Heart left ventricle (tissue), 16 donors: ENCODE data around the gene GNB4. TPM values are rescaled to one million over a fixed set of nuclear protein-coding genes. Genes with fewer than 3 reads are reported as not detected.
A peak's percentile ranks its signal among the peaks of the same experiment; 100 is the strongest.

Source experiments
- ATAC-seq, 4 donors: fragments of 200-7000 bp; cut with Tn5 transposase; one replicate each; pipeline ENCODE4 v1.9.1; 2020 to 2022; ENCODE audit warnings: moderate library complexity in 4 of 4, mild to moderate bottlenecking in 3 of 4, moderate number of reproducible peaks in 1 of 4
- DNase-seq, 5 donors: peaks; one replicate each; pipeline ENCODE4 v3.0.0-alpha.2; 2020
- H3K27ac ChIP-seq, 12 donors: fragments of 200-600 bp; sonication (generic) in 4 of 12; one replicate each; pipeline versions ENCODE4 v1.5.0 to v1.8.0; 2016 to 2022; ENCODE audit warnings: mild to moderate bottlenecking in 2 of 12
- H3K27me3 ChIP-seq, 9 donors: fragments of 200-600 bp; sonication (generic) in 2 of 9; one replicate each; pipeline versions ENCODE4 v1.5.1 to v1.8.0; 2016 to 2022; ENCODE audit warnings: mild to moderate bottlenecking in 3 of 9
- H3K36me3 ChIP-seq, 9 donors: fragments of 200-600 bp; sonication (generic) in 2 of 9; one replicate each; pipeline versions ENCODE4 v1.5.0 to v1.8.0; 2018 to 2022; ENCODE audit warnings: mild to moderate bottlenecking in 2 of 9
- H3K4me1 ChIP-seq, 12 donors: fragments of 200-600 bp; sonication (generic) in 4 of 12; one replicate each; pipeline versions ENCODE4 v1.5.0 to v1.8.0; 2016 to 2022; ENCODE audit warnings: mild to moderate bottlenecking in 3 of 12
- H3K4me3 ChIP-seq, 12 donors: fragments of 200-600 bp; sonication (generic) in 4 of 12; one replicate each; pipeline versions ENCODE4 v1.5.0 to v1.8.0; 2017 to 2022; ENCODE audit warnings: mild to moderate bottlenecking in 9 of 12, moderate library complexity in 4 of 12
- H3K9me3 ChIP-seq, 12 donors: fragments of 200-600 bp; sonication (generic) in 4 of 12; one replicate each; pipeline versions ENCODE4 v1.5.0 to v1.8.0; 2016 to 2022; ENCODE audit warnings: mild to moderate bottlenecking in 1 of 12
- POLR2A ChIP-seq, 2 donors: fragments of 450-650 bp; IDR thresholded peaks; one replicate each; pipeline ENCODE4 v1.6.1; 2017; ENCODE audit warnings: antibody characterized with exemption in 2 of 2, mild to moderate bottlenecking in 2 of 2, moderate library complexity in 2 of 2
- WGBS, 4 donors: extraction: QIAGEN DNeasy Blood & Tissue Kit in 2 of 4; methylation state at CpG; one replicate each; pipeline versions ENCODE4 v1.1.5 to v1.1.7; 2013 to 2018; 5-methylcytosine and 5-hydroxymethylcytosine counted together
- intact Hi-C, 10 donors: fragments of 100-400 bp; cut with DNase I; formaldehyde crosslinking; loops; one replicate each; pipeline versions ENCODE4 v1.11.1 to v1.14.2; 2022
- polyA plus RNA-seq, 2 donors: library from polyadenylated mRNA; stranded (reverse); fragments of 200-250 nt; gene quantifications; one replicate each; pipeline ENCODE4 v1.2.3, GENCODE V29; 2013
- total RNA-seq, 9 donors: library from RNA; depleted of rRNA in 2 of 9; stranded (reverse); fragments of >200 nt in 2 of 9; fragmentation: NEBNext Ultra II Directional in 3 of 9; extraction: Animal tissue kit (Norgen Biotek cat#: 25700) in 3 of 9; gene quantifications; one replicate each; pipeline versions ENCODE4 v1.1.0 to v1.2.4, GENCODE V29; 2016 to 2023
- TF ChIP-seq, protein P1 (sequence below), 12 donors: fragments of 200-600 bp; sonication (generic) in 4 of 12; IDR thresholded peaks; one replicate each; pipeline versions ENCODE4 v1.5.0 to v1.8.0; 2018 to 2022; ENCODE audit warnings: antibody characterized with exemption in 12 of 12, mild to moderate bottlenecking in 5 of 12
- donor health status: ischemic (EF 13 %, LVEDD 7.1; RV severe dilation, severe dysfunction).
- donor health status: healthy with polysubstance abuse.
- donor health status: DM: no; HTN: yes; CAD: no.
- donor health status: DM: no; HTN: no; CAD: no.
- donor health status: ischemic (EF 25% LVEDD 6.9; RV normal size, moderate dysfunction).
- donor health status: ischemic (EF 25% LVEDD 5.7; RV mildly dilated, moderate dysfunction).
- donor health status: healthy.
- donor health status: DM: yes; HTN: yes; CAD: no.
- donor health status: ischemic (EF 35%, LVEDD 5.7; RV mildly dilated, moderate dysfunction).
- donor health status: nonischemic (EF 11% LVEDD 7.7; RV severe dilation, severe dysfunction).
- donor health status: DM: yes; HTN: yes; CAD: no.
- donor health status: PGD.
- donor health status: ischemic (EF 29% LVEDD 5.4; RV normal size, mild dysfunction).
- donor health status: nonischemic (EF 23%, LVEDD 6.1; RV moderate dilation, normal function).

Gene GNB4
- total and polyA plus RNA-seq, 11 donors: 6.1 to 75.1 (median 12.5) TPM

DNA sequence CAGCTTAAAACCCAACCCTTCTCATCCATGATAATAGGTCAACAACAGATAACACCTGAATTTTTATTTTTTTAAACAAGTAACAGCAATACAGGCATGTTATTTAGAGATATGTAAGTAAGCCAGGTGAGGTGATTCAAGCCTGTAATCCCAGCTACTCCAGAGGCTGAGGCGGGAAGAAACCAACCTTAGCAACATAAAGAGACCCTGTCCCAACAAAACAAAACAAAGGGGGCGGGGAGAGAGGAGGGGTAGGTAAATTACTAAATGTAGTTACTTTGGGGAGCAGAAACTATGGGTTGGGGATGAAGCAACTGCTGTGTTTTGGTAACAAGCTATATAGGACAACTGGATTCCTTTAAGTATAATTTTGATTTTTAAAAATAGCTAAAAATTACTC is 47.0 kb downstream of the GNB4 start:
- ATAC-seq (no peak), DNase-seq (no peak)
- WGBS, 4 donors: 95 to 99% (median 97%) methylated on average over 2 of the region's 2 CpGs
- Histone ChIP-seq H3K9me3 (no peaks in the 10 kb centered on the region), H3K4me3 (no peak overlapping the region), H3K36me3 (peaks cover 4 to 92% (median 85%) of the 10 kb centered on the region in 9 donors), H3K27ac (no peak overlapping the region), H3K27me3 (no peaks in the 10 kb centered on the region), H3K4me1 (no peaks in the 10 kb centered on the region)
- intact Hi-C loops: no loop called here
- TF ChIP-seq, protein P1, sequence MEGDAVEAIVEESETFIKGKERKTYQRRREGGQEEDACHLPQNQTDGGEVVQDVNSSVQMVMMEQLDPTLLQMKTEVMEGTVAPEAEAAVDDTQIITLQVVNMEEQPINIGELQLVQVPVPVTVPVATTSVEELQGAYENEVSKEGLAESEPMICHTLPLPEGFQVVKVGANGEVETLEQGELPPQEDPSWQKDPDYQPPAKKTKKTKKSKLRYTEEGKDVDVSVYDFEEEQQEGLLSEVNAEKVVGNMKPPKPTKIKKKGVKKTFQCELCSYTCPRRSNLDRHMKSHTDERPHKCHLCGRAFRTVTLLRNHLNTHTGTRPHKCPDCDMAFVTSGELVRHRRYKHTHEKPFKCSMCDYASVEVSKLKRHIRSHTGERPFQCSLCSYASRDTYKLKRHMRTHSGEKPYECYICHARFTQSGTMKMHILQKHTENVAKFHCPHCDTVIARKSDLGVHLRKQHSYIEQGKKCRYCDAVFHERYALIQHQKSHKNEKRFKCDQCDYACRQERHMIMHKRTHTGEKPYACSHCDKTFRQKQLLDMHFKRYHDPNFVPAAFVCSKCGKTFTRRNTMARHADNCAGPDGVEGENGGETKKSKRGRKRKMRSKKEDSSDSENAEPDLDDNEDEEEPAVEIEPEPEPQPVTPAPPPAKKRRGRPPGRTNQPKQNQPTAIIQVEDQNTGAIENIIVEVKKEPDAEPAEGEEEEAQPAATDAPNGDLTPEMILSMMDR (IDR thresholded peaks at IDR 0.05): no peak
- no peak for TF ChIP-seq POLR2A (IDR thresholded peaks at IDR 0.05)

DNA sequence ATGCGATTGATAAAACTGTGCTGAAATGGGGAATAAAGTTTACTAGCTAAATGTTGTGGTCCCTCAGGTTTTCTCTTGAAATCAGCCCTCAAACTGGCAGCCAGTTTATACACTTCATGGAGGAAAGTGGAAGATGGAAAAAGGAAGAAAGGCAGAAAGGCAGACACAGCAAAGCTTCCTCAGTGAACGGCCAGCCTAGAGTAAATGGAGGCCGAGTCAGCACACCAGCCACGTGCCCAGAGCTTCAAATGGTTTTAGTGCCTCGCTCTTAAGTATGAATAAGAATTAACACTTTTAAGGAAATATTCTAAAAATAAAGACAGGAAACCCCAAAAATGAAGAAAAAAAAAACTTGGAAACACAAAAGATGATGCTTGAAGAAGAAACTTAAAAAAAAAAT is 48.3 kb downstream of the GNB4 start:
- peak overlapping the region in 1 of 12 donors; percentile 3 for H3K27ac ChIP-seq
- ATAC-seq (peak in 1 of 4 donors; percentile 33), DNase-seq (no peak)
- TF ChIP-seq POLR2A (IDR thresholded peaks at IDR 0.05): no peak
- TF ChIP-seq, protein P1 (IDR thresholded peaks at IDR 0.05): no peak
- intact Hi-C loops: no loop called here
- H3K9me3 ChIP-seq: no peaks in the 10 kb centered on the region
- H3K27me3 ChIP-seq: no peaks in the 10 kb centered on the region
- 72 to 81% (median 75%) methylated on average over 5 of the region's 5 CpGs for WGBS, 4 donors
- no peak overlapping the region for H3K4me3 ChIP-seq
- H3K36me3 ChIP-seq: peaks cover 4 to 100% (median 92%) of the 10 kb centered on the region in 9 donors
- no peaks in the 10 kb centered on the region for H3K4me1 ChIP-seq

DNA sequence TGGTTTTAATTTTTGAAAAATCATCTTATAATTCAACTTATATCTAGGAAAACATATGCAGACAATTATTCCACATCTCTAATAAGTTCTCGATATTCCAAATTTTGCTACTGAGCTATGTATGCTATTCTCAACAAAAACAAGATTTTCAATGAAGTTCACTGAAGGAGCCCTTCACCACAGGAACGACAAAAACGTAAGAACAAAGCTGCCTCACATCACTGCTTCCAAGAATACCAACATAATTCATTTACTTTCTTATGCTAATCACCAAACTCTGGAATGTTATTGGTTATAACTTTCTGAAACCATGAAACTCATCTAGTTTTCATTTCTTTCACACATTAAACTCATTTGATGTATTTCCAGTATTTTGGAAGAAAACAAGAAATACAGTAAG is 49.7 kb downstream of the GNB4 start:
- no peak for TF ChIP-seq POLR2A (IDR thresholded peaks at IDR 0.05)
- TF ChIP-seq, protein P1 (IDR thresholded peaks at IDR 0.05): no peak
- no peaks in the 10 kb centered on the region for H3K27me3 ChIP-seq
- intact Hi-C loops: no loop called here
- no peak for DNase-seq
- no peak overlapping the region for H3K4me3 ChIP-seq
- H3K36me3 ChIP-seq: peaks cover 4 to 99% (median 88%) of the 10 kb centered on the region in 9 donors
- H3K4me1 ChIP-seq: no peaks in the 10 kb centered on the region
- 87 to 91% (median 88%) methylated on average over 3 of the region's 3 CpGs for whole genome bisulfite sequencing, 4 donors
- H3K27ac ChIP-seq: no peak overlapping the region
- ATAC-seq: no peak
- no peaks in the 10 kb centered on the region for H3K9me3 ChIP-seq

- 67 to 88% (median 74%) methylated on average over 2 of the region's 2 CpGs for WGBS, 4 donors
- Histone ChIP-seq H3K4me3 (no peak overlapping the region), H3K36me3 (peaks cover 4 to 96% (median 84%) of the 10 kb centered on the region in 9 donors), H3K27me3 (no peaks in the 10 kb centered on the region), H3K27ac (no peak overlapping the region), H3K9me3 (no peaks in the 10 kb centered on the region), H3K4me1 (no peaks in the 10 kb centered on the region)
- TF ChIP-seq, protein P1 (IDR thresholded peaks at IDR 0.05): no peak
- intact Hi-C loops: no loop called here
- ATAC-seq: no peak
- DNase-seq: no peak
Observed at GRCh38 chr3:179398574-179399231, 52.6 kb downstream of the GNB4 start.
